Suprapubic skin (tissue), 4 donors: ENCODE measurements around the gene TTC22. TPM values are rescaled to one million over a fixed set of nuclear protein-coding genes. Genes with fewer than 3 reads are reported as not detected.

Experiments
- DNase-seq, 2 donors: peaks; one replicate each; pipeline ENCODE4 v3.0.0-alpha.2; 2019; ENCODE audit warnings: low spot score in 2 of 2
- H3K27ac ChIP-seq: fragments of 200-600 bp; sonication (generic); one replicate; pipeline ENCODE4 v1.5.1; 2019
- H3K27me3 ChIP-seq: fragments of 200-600 bp; sonication (generic); one replicate; pipeline ENCODE4 v1.5.1; 2019
- H3K36me3 ChIP-seq: fragments of 200-600 bp; sonication (generic); one replicate; pipeline ENCODE4 v1.5.1; 2019
- H3K4me1 ChIP-seq: fragments of 200-600 bp; sonication (generic); one replicate; pipeline ENCODE4 v1.5.1; 2019
- H3K4me3 ChIP-seq: fragments of 200-600 bp; sonication (generic); one replicate; pipeline ENCODE4 v1.5.1; 2019; ENCODE audit warnings: mild to moderate bottlenecking
- H3K9me3 ChIP-seq: fragments of 200-600 bp; sonication (generic); one replicate; pipeline ENCODE4 v1.5.1; 2019
- EP300 ChIP-seq: sonication (generic); formaldehyde crosslinking; IDR thresholded peaks from one replicate; pipeline ENCODE4 v1.6.1; 2017; ENCODE audit warnings: antibody characterized with exemption
- POLR2A ChIP-seq, 2 donors: fragments of 450-650 bp; IDR thresholded peaks; one replicate each; pipeline ENCODE4 v1.6.1; 2017; ENCODE audit warnings: antibody characterized with exemption in 2 of 2, mild to moderate bottlenecking in 2 of 2, moderate library complexity in 2 of 2
- POLR2AphosphoS5 ChIP-seq, 3 donors: sonication (generic); formaldehyde crosslinking; IDR thresholded peaks; one replicate each; pipeline ENCODE4 v1.6.1; 2017; ENCODE audit warnings: antibody characterized with exemption in 3 of 3
- WGBS: methylation state at CpG from one replicate; pipeline ENCODE4 v1.1.5; 2018; 5-methylcytosine and 5-hydroxymethylcytosine counted together
- total RNA-seq, 4 donors: library from RNA; depleted of rRNA; stranded (reverse); fragments of >200 nt; gene quantifications; one replicate each; pipeline ENCODE4 v1.1.0, GENCODE V29; 2016
- TF ChIP-seq, protein P1 (sequence below), 2 donors: fragments of 200-600 bp in 1 of 2; fragments of 450-650 bp in 1 of 2; sonication (generic) in 1 of 2; IDR thresholded peaks; one replicate each; pipeline ENCODE4 v1.5.1; 2016 to 2019; ENCODE audit warnings: antibody characterized with exemption in 2 of 2, mild to moderate bottlenecking in 1 of 2, moderate library complexity in 1 of 2

Gene TTC22
- total RNA-seq, 4 donors from 2014 or later, result 37.4 to 64.0 (median 58.0) TPM

DNA sequence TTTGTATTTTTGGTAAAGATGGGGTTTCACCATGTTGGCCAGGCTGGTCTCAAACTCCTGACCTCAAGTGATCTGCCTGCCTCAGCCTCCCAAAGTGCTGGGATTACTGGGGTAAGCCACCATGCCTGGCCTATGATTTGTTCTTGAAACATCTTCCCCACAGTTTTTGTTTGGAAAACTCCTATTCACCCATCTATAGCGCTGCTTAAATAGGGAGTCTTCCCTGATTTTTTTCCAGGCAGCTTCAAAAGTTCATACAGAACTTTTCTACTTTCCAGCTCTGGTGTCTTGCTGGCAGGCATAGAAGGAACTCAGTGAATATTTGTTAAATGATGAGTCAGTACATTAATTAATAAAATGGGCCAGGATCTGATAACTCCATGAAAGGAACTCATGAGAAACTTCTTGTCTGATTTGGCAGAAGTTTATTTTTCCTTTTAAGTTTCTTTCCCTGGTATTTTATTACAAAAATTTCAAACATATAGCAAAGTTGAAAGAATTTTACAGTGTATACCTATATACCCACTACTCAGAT is 33.0 kb upstream of the TTC22 start:
- Histone ChIP-seq H3K27ac (no peak overlapping the region), H3K36me3 (no peaks in the 10 kb centered on the region), H3K4me1 (peaks cover 14% of the 10 kb centered on the region), H3K4me3 (no peak overlapping the region), H3K9me3 (no peaks in the 10 kb centered on the region), H3K27me3 (no peaks in the 10 kb centered on the region)
- no peak for DNase-seq
- TF ChIP-seq, protein P1, sequence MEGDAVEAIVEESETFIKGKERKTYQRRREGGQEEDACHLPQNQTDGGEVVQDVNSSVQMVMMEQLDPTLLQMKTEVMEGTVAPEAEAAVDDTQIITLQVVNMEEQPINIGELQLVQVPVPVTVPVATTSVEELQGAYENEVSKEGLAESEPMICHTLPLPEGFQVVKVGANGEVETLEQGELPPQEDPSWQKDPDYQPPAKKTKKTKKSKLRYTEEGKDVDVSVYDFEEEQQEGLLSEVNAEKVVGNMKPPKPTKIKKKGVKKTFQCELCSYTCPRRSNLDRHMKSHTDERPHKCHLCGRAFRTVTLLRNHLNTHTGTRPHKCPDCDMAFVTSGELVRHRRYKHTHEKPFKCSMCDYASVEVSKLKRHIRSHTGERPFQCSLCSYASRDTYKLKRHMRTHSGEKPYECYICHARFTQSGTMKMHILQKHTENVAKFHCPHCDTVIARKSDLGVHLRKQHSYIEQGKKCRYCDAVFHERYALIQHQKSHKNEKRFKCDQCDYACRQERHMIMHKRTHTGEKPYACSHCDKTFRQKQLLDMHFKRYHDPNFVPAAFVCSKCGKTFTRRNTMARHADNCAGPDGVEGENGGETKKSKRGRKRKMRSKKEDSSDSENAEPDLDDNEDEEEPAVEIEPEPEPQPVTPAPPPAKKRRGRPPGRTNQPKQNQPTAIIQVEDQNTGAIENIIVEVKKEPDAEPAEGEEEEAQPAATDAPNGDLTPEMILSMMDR (IDR thresholded peaks at IDR 0.05), result no peak
- no peak for TF ChIP-seq POLR2AphosphoS5 (IDR thresholded peaks at IDR 0.05)
- TF ChIP-seq EP300, result no peak
- no peak for TF ChIP-seq POLR2A (IDR thresholded peaks at IDR 0.05)
- WGBS, result 52% methylated on average over 1 of the region's 1 CpG

GRCh38 chr1:54833121-54833520 is 32.0 kb upstream of the TTC22 start:
- peak; percentile 36 to 58 for DNase-seq
- no peak for TF ChIP-seq EP300
- TF ChIP-seq, protein P1 (IDR thresholded peaks at IDR 0.05), result no peak
- TF ChIP-seq POLR2A (IDR thresholded peaks at IDR 0.05), result no peak
- no peaks in the 10 kb centered on the region for H3K27me3 ChIP-seq
- H3K4me1 ChIP-seq, result peaks cover 9% of the 10 kb centered on the region
- H3K36me3 ChIP-seq, result no peaks in the 10 kb centered on the region
- H3K9me3 ChIP-seq, result no peaks in the 10 kb centered on the region
- H3K27ac ChIP-seq, result no peak overlapping the region
- 87% methylated on average over 8 of the region's 9 CpGs for WGBS
- no peak overlapping the region for H3K4me3 ChIP-seq

GRCh38 chr1:54826226-54826816 is 25.2 kb upstream of the TTC22 start:
- Histone ChIP-seq H3K36me3 (no peaks in the 10 kb centered on the region), H3K27ac (no peak overlapping the region), H3K9me3 (peaks cover 13% of the 10 kb centered on the region), H3K4me1 (no peaks in the 10 kb centered on the region), H3K27me3 (no peaks in the 10 kb centered on the region), H3K4me3 (no peak overlapping the region)
- peak; percentile 20 to 44 for DNase-seq
- 92% methylated on average over 2 of the region's 4 CpGs for WGBS
- TF ChIP-seq POLR2AphosphoS5 (IDR thresholded peaks at IDR 0.05), result no peak
- TF ChIP-seq, protein P1 (IDR thresholded peaks at IDR 0.05), result no peak
- TF ChIP-seq POLR2A (IDR thresholded peaks at IDR 0.05), result no peak
- no peak for TF ChIP-seq EP300

GRCh38 chr1:54825696-54826095 is 24.6 kb upstream of the TTC22 start:
- Histone ChIP-seq H3K27me3 (no peaks in the 10 kb centered on the region), H3K4me3 (no peak overlapping the region), H3K9me3 (peaks cover 13% of the 10 kb centered on the region), H3K27ac (no peak overlapping the region), H3K4me1 (no peaks in the 10 kb centered on the region), H3K36me3 (no peaks in the 10 kb centered on the region)
- no peak for TF ChIP-seq EP300
- WGBS, result no CpG with 5 or more reads among the region's 5 CpGs
- DNase-seq, result peak; percentile 44 to 61

DNA sequence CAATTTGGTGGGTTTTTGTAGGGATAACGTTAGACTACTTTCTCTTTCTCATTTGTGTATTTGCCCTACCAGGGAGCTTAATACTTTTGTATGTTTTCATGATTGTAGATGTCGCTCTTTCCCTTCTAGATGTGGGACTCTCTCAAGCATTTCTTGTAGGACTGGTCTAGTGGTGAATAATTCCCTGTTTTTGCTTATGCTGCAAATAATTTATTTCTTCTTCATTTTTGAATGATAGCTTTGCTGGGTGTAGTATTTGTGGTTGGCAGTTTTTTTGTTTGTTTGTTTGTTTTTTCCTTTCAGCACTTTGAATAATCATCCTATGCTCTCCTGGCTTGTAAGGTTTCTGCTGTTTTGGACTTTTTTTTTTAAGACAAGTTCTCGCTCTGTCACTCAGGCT is 22.5 kb upstream of the TTC22 start:
- 92% methylated on average over 3 of the region's 3 CpGs for WGBS
- H3K27me3 ChIP-seq, result no peaks in the 10 kb centered on the region
- TF ChIP-seq POLR2AphosphoS5 (IDR thresholded peaks at IDR 0.05) (no peak), POLR2A (IDR thresholded peaks at IDR 0.05) (no peak), EP300 (no peak)
- TF ChIP-seq, protein P1 (IDR thresholded peaks at IDR 0.05), result no peak
- H3K9me3 ChIP-seq, result peaks cover 13% of the 10 kb centered on the region
- H3K27ac ChIP-seq, result no peak overlapping the region
- no peak overlapping the region for H3K4me3 ChIP-seq
- peaks cover 8% of the 10 kb centered on the region for H3K4me1 ChIP-seq
- H3K36me3 ChIP-seq, result no peaks in the 10 kb centered on the region
- no peak for DNase-seq

DNA sequence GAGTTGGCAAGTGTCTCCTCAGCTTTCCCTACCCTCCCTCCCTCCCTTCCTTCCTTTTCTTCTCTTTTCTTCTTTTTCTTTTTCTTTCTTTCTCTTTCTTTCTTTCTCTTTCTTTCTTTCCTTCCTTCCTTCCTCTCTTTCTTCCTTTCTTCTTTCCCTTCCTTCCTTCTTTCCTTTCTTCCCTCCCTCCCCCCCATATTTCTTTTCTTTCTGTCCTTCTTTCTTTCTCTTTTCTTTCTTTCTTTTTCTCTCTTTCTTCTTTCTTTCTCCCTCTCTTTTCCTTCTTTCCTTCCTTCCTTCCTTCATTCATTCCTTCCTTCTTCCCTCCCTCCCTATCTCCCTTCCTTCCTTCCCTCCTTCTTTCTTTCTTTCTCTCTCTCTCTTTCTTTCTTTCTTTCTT is 18.6 kb upstream of the TTC22 start:
- Histone ChIP-seq H3K4me1 (peaks cover 18% of the 10 kb centered on the region), H3K27ac (no peak overlapping the region), H3K9me3 (peaks cover 13% of the 10 kb centered on the region), H3K27me3 (no peaks in the 10 kb centered on the region), H3K36me3 (no peaks in the 10 kb centered on the region), H3K4me3 (no peak overlapping the region)
- TF ChIP-seq POLR2AphosphoS5 (IDR thresholded peaks at IDR 0.05), result no peak
- TF ChIP-seq POLR2A (IDR thresholded peaks at IDR 0.05), result no peak
- no peak for TF ChIP-seq EP300
- TF ChIP-seq, protein P1 (IDR thresholded peaks at IDR 0.05), result no peak
- no peak for DNase-seq
